Measurements from ENCODE around the gene GAB2.

Gene GAB2

GRCh38 chr11:78313181-78313795 lies 104.3 kb downstream of the GAB2 start:
- no peak overlapping the region for H3K4me3 ChIP-seq (ENCODE audit: low read depth, low read length)
- DNase-seq (ENCODE audit: low read depth) = no peak
- no peak for TF ChIP-seq CTCF (IDR thresholded peaks at IDR 0.05; ENCODE audit: low read depth, low read length, missing control alignments)

- no peak overlapping the region for H3K4me3 ChIP-seq (ENCODE audit: low read depth, low read length)
- TF ChIP-seq CTCF (IDR thresholded peaks at IDR 0.05; ENCODE audit: low read depth, low read length, missing control alignments) = no peak
- peak; percentile 31 for DNase-seq (ENCODE audit: low read depth)
Observed at GRCh38 chr11:78312712-78313111, 104.9 kb downstream of the GAB2 start.

- no peak overlapping the region for H3K4me3 ChIP-seq (ENCODE audit: low read depth, low read length)
- TF ChIP-seq CTCF (IDR thresholded peaks at IDR 0.05; ENCODE audit: low read depth, low read length, missing control alignments) = no peak
- no peak for DNase-seq (ENCODE audit: low read depth)
Observed at GRCh38 chr11:78311702-78312371, 105.8 kb downstream of the GAB2 start.

- TF ChIP-seq CTCF (IDR thresholded peaks at IDR 0.05; ENCODE audit: low read depth, low read length, missing control alignments) = no peak
- DNase-seq (ENCODE audit: low read depth) = peak; percentile 73
- no peak overlapping the region for H3K4me3 ChIP-seq (ENCODE audit: low read depth, low read length)
Observed at GRCh38 chr11:78310500-78310909, 107.1 kb downstream of the GAB2 start.

- no peak for DNase-seq (ENCODE audit: low read depth)
- no peak overlapping the region for H3K4me3 ChIP-seq (ENCODE audit: low read depth, low read length)
- TF ChIP-seq CTCF (IDR thresholded peaks at IDR 0.05; ENCODE audit: low read depth, low read length, missing control alignments) = no peak
Observed at GRCh38 chr11:78304201-78304600, 113.4 kb downstream of the GAB2 start.

GRCh38 chr11:78300108-78300839 lies 117.3 kb downstream of the GAB2 start:
- TF ChIP-seq CTCF (IDR thresholded peaks at IDR 0.05; ENCODE audit: low read depth, low read length, missing control alignments) = no peak
- DNase-seq (ENCODE audit: low read depth) = no peak
- H3K4me3 ChIP-seq (ENCODE audit: low read depth, low read length) = no peak overlapping the region
